ENCODE results near the gene LCTL.

Gene LCTL

GRCh38 chr15:66581972-66582537, 16.3 kb upstream of the LCTL start:
- Mint-ChIP-seq H3K9me3 (no peaks in the 10 kb centered on the region), H3K4me3 (no peak overlapping the region), H3K27ac (no peak overlapping the region), H3K36me3 (ENCODE audit: low read depth) (no peaks in the 10 kb centered on the region), H3K27me3 (no peaks in the 10 kb centered on the region), H3K4me1 (ENCODE audit: low read depth) (peaks cover 7% of the 10 kb centered on the region)

- Mint-ChIP-seq H3K27me3 (no peaks in the 10 kb centered on the region), H3K4me1 (ENCODE audit: low read depth) (peaks cover 7% of the 10 kb centered on the region), H3K36me3 (ENCODE audit: low read depth) (no peaks in the 10 kb centered on the region), H3K9me3 (no peaks in the 10 kb centered on the region), H3K4me3 (no peak overlapping the region), H3K27ac (no peak overlapping the region)
These were observed 14.8 kb upstream of the LCTL start for GRCh38 chr15:66580643-66581042.

- no peak overlapping the region for H3K27ac Mint-ChIP-seq
- H3K9me3 Mint-ChIP-seq = no peaks in the 10 kb centered on the region
These were observed 12.6 kb upstream of the LCTL start for GRCh38 chr15:66578286-66578875.

GRCh38 chr15:66574596-66574950, 8.8 kb upstream of the LCTL start:
- no peak overlapping the region for H3K27ac Mint-ChIP-seq
- H3K4me3 Mint-ChIP-seq = no peak overlapping the region
- H3K9me3 Mint-ChIP-seq = no peaks in the 10 kb centered on the region
- peaks cover 17% of the 10 kb centered on the region for H3K4me1 Mint-ChIP-seq (ENCODE audit: low read depth)
- no peaks in the 10 kb centered on the region for H3K27me3 Mint-ChIP-seq
- H3K36me3 Mint-ChIP-seq (ENCODE audit: low read depth) = no peaks in the 10 kb centered on the region

More at GRCh38 chr15:66578286-66578875, 12.6 kb upstream of the LCTL start:
- Mint-ChIP-seq H3K4me3 (no peak overlapping the region), H3K27me3 (no peaks in the 10 kb centered on the region), H3K36me3 (ENCODE audit: low read depth) (no peaks in the 10 kb centered on the region), H3K4me1 (ENCODE audit: low read depth) (peaks cover 15% of the 10 kb centered on the region)

GRCh38 chr15:66573719-66574595, 8.2 kb upstream of the LCTL start:
- Mint-ChIP-seq H3K27me3 (no peaks in the 10 kb centered on the region), H3K4me1 (ENCODE audit: low read depth) (peaks cover 17% of the 10 kb centered on the region), H3K9me3 (no peaks in the 10 kb centered on the region), H3K4me3 (no peak overlapping the region), H3K36me3 (ENCODE audit: low read depth) (no peaks in the 10 kb centered on the region), H3K27ac (no peak overlapping the region)

GRCh38 chr15:66573348-66573718, 7.5 kb upstream of the LCTL start:
- Mint-ChIP-seq H3K4me1 (ENCODE audit: low read depth) (peaks cover 15% of the 10 kb centered on the region), H3K4me3 (no peak overlapping the region), H3K9me3 (no peaks in the 10 kb centered on the region), H3K27me3 (no peaks in the 10 kb centered on the region), H3K27ac (no peak overlapping the region), H3K36me3 (ENCODE audit: low read depth) (no peaks in the 10 kb centered on the region)

GRCh38 chr15:66572146-66572545, 6.3 kb upstream of the LCTL start:
- peaks cover under 1% of the 10 kb centered on the region for H3K27me3 Mint-ChIP-seq
- no peak overlapping the region for H3K27ac Mint-ChIP-seq
- no peak overlapping the region for H3K4me3 Mint-ChIP-seq
- no peaks in the 10 kb centered on the region for H3K36me3 Mint-ChIP-seq (ENCODE audit: low read depth)
- H3K4me1 Mint-ChIP-seq (ENCODE audit: low read depth) = peaks cover 11% of the 10 kb centered on the region
- H3K9me3 Mint-ChIP-seq = no peaks in the 10 kb centered on the region

- H3K9me3 Mint-ChIP-seq = no peaks in the 10 kb centered on the region
- H3K4me1 Mint-ChIP-seq (ENCODE audit: low read depth) = peaks cover 16% of the 10 kb centered on the region
- H3K27ac Mint-ChIP-seq = no peak overlapping the region
- H3K27me3 Mint-ChIP-seq = peaks cover 4% of the 10 kb centered on the region
- no peaks in the 10 kb centered on the region for H3K36me3 Mint-ChIP-seq (ENCODE audit: low read depth)
- no peak overlapping the region for H3K4me3 Mint-ChIP-seq
These were observed 5.2 kb upstream of the LCTL start for GRCh38 chr15:66570842-66571478.

GRCh38 chr15:66570327-66570726, 4.5 kb upstream of the LCTL start:
- peaks cover 4% of the 10 kb centered on the region for H3K27me3 Mint-ChIP-seq
- no peaks in the 10 kb centered on the region for H3K36me3 Mint-ChIP-seq (ENCODE audit: low read depth)
- no peak overlapping the region for H3K27ac Mint-ChIP-seq
- peaks cover 16% of the 10 kb centered on the region for H3K4me1 Mint-ChIP-seq (ENCODE audit: low read depth)
- no peaks in the 10 kb centered on the region for H3K9me3 Mint-ChIP-seq
- H3K4me3 Mint-ChIP-seq = no peak overlapping the region

GRCh38 chr15:66569461-66570137, 3.8 kb upstream of the LCTL start:
- H3K27me3 Mint-ChIP-seq = peaks cover 4% of the 10 kb centered on the region
- H3K27ac Mint-ChIP-seq = no peak overlapping the region
- H3K36me3 Mint-ChIP-seq (ENCODE audit: low read depth) = no peaks in the 10 kb centered on the region
- H3K4me1 Mint-ChIP-seq (ENCODE audit: low read depth) = peaks cover 16% of the 10 kb centered on the region
- H3K4me3 Mint-ChIP-seq = no peak overlapping the region
- no peaks in the 10 kb centered on the region for H3K9me3 Mint-ChIP-seq

- H3K27me3 Mint-ChIP-seq = peaks cover 4% of the 10 kb centered on the region
- H3K36me3 Mint-ChIP-seq (ENCODE audit: low read depth) = no peaks in the 10 kb centered on the region
- peaks cover 6% of the 10 kb centered on the region for H3K4me1 Mint-ChIP-seq (ENCODE audit: low read depth)
- no peak overlapping the region for H3K27ac Mint-ChIP-seq
- no peaks in the 10 kb centered on the region for H3K9me3 Mint-ChIP-seq
- no peak overlapping the region for H3K4me3 Mint-ChIP-seq
These were observed 2.1 kb upstream of the LCTL start for GRCh38 chr15:66567897-66568296.

- no peak overlapping the region for H3K27ac Mint-ChIP-seq
- H3K27me3 Mint-ChIP-seq = peaks cover 4% of the 10 kb centered on the region
- H3K9me3 Mint-ChIP-seq = no peaks in the 10 kb centered on the region
- H3K4me1 Mint-ChIP-seq (ENCODE audit: low read depth) = peaks cover 6% of the 10 kb centered on the region
- no peaks in the 10 kb centered on the region for H3K36me3 Mint-ChIP-seq (ENCODE audit: low read depth)
- H3K4me3 Mint-ChIP-seq = no peak overlapping the region
These were observed 1.2 kb upstream of the LCTL start for GRCh38 chr15:66566963-66567531.

GRCh38 chr15:66565141-66565641, 607 bp downstream of the LCTL start:
- Mint-ChIP-seq H3K4me1 (ENCODE audit: low read depth) (peaks cover 6% of the 10 kb centered on the region), H3K9me3 (no peaks in the 10 kb centered on the region), H3K27me3 (peaks cover 4% of the 10 kb centered on the region), H3K4me3 (no peak overlapping the region), H3K27ac (no peak overlapping the region), H3K36me3 (ENCODE audit: low read depth) (no peaks in the 10 kb centered on the region)
